HG03354 (cell line): ENCODE data around the gene ART1.

Source experiments
- ATAC-seq: cut with Tn5 transposase; IDR thresholded peaks from one replicate; pipeline ENCODE4 v1.9.1; 2021; ENCODE audit warnings: mild to moderate bottlenecking; ENCODE audit not compliant: unreplicated experiment, poor library complexity, severe bottlenecking

The ART1 gene

DNA sequence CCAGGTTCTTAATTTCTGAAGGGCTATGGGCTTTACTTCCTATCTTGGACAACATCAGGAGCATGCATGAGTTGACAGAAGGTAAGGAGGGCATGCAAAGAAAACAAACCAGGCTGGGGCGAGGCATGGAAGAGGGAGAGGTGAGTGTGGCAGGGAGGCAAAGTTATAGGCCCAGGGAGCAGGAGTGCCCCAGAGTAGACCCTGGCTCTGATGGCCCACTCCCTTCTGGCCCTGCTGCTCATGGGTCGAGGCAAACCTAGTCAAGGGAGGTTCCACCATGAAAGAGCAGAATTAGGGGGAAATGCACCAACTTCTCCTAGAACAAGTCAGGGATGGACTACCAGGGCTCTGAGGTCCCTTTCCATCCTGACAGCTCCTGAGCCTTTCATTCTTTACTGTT, 16.0 kb downstream of the ART1 start:
- no peak for ATAC-seq

DNA sequence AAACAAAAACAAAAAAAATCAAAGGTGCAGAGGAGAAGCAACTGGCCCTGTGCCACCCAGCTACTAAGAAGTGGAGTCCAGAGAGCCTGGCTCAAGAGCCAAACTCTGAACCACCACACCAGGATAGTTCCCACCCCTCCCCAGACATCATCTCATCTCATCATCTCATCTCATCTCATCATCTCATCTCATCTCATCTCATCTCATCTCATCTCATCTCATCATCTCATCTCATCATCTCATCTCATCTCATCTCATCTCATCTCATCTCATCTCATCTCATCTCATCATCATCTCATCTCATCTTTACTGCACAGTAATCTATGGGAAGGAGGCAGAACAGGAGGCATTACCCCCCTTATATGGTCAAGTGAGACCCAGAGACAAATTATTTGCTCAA, 17.9 kb downstream of the ART1 start:
- no peak for ATAC-seq

DNA sequence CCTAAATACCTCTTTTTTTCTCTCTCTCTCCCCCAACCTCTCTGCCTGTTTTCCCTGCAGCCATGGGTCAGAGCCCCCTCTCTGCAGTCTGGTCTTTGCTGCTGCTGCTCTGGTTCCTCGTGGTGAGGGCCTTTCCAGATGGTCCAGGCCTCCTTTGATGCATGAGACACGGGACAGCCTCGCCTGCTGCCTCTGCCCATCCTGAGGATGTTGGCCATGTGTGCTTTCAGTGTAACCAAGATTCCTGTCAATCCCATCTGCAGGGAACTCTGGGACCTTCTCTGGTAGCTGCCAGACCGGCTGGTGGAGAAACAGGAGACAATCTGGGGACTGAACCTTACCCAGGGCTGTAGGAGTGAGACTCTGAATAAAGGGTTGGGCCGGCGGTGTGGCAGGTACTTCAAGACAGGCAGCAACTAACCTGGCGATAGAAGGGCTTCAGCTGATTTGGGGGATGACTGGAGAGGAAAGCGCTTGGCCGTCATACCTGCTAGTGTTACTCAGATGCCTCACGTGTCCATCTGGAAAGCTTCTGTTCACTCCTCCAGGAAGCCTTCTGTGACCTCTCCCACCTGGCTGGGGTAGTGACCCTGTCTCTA, 19.2 kb downstream of the ART1 start:
- ATAC-seq, result no peak

DNA sequence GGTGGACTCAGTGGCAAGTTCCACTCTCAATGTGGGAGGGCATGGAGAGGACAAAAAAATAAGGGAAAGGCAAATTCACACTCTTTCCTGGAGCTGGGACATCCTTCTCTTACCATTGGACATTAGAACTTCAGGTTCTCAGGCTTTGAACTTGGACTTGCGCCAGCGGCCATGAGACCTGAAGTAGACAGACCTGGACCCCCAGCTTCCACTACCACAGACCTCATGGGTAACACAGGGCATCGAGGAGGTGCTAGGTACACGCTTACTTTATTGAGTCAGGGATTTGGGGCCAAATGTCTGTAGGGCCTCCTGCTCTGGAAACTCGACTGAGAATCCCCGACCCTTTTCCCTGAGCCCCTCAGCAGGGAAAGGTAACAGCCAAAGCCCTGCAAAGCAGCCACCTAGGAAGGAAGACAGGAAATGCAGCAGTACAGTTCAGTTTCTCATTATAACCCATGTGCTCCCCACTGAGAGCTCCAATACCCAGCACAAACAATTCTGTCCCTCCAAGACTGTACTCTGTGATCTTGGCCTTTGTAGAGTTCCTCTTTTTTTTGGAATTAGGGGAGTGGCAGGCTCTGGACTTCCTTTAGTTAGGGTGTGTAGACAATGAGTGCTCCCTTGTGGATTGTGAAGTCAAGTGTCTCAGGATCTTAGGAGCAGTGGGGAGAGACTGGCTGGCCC, 20.6 kb downstream of the ART1 start:
- no peak for ATAC-seq

DNA sequence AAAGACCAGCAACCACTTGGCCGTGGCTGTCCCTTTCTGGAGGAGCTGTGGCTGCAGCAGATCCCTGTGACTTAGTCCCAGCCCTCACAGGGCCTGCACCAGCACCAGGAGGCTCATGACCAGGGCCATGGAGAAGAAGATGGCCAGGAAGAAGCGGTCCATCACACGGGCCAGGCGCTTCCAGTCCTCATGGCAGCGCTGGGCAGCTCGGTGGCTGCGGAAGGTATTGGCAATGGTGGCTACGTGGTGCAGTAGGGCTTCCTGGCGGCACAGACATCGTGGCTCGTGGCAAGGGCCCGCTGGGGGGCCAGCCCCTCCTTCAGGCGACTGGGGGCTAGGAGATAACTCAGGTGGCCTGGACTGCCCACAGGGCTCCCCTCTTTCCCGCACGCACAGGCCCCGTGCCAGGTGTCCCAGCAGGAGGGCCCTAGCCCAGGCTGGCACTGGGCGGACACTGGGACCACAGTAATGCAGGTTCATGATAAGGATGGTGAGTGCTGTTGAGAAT, 21.1 kb downstream of the ART1 start:
- no peak for ATAC-seq

DNA sequence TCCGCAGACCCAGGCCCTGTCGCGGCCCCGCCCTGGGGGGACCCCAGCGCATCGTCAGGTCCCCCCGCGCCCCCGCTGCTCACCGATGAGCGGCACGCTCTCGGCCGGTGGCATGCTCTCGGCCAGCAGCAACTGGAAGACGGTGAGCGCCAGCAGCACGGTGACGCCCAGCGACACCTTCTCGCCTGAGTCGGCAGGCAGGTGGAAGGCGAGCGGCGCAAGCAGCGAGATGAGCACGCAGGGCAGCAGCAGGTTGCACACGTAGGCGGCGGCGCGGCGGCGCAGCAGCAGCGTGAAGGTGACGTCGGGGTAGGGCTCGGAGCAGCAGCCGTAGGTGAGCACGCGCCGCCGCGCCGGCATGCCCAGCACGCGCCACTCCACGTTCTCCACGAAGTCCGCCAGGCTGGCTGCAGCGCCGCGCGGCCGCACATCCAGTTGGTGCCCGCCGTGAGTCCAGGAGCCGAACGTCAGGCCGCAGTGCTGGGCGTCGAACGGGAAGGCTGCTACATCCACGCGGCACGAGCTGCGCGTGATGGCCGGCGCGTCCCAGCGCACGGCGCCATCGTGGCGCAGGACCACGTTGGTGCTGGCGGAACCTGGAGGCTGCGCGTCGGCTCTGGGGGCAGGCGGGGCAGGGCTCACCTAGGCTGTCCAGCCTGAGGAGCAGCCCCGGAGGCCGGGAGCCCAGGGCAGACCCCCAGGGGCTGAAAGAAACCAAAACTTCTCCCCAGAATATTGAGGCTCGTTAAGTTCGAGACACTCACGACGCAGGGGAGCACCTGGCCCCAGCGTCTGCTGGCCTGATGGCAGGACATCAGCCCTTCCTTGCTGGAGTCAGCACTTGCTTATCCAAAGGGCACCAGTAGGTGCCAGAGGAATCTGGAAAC, 22.5 kb downstream of the ART1 start:
- ATAC-seq, result no peak

DNA sequence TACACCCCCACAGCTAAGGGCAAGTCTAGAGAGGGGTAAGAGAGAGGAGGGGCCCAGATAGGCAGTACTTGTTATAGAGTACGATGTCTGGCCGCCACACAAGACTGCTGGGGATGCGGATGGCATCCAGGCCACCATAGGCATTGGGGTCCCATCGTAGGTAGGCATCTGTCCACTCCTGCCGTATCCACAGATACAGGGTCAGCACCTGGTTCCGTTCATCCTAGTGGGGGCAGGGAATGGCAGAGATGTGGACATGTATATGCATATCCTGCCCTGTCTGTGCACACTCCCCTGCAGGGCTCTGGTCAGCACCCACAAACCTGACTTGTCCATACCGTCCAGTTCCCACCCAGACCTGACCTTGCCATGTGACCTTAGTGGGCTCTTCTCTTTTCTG, 24.2 kb downstream of the ART1 start:
- ATAC-seq, result no peak

DNA sequence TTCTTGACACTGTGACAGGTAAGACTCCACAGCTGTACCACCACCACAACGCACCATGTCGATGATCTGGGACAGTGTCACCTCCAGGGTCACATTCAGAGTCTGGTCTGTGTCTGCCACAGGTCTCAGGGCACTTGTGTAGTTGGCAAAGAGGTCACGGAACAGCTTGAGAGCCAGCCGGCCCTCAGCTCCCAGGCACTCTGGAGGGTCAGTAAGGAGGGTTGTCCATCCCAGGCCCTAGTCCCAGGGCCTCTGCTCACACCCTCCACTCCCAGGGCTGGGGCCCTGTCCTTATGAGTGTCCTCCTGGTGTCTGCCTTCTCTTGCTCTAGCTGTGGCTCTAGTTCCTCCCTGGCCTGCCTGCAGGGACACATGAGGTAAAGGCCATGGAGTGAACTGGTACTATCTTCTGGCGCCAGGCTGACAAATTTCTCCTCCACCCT, 24.8 kb downstream of the ART1 start:
- no peak for ATAC-seq

DNA sequence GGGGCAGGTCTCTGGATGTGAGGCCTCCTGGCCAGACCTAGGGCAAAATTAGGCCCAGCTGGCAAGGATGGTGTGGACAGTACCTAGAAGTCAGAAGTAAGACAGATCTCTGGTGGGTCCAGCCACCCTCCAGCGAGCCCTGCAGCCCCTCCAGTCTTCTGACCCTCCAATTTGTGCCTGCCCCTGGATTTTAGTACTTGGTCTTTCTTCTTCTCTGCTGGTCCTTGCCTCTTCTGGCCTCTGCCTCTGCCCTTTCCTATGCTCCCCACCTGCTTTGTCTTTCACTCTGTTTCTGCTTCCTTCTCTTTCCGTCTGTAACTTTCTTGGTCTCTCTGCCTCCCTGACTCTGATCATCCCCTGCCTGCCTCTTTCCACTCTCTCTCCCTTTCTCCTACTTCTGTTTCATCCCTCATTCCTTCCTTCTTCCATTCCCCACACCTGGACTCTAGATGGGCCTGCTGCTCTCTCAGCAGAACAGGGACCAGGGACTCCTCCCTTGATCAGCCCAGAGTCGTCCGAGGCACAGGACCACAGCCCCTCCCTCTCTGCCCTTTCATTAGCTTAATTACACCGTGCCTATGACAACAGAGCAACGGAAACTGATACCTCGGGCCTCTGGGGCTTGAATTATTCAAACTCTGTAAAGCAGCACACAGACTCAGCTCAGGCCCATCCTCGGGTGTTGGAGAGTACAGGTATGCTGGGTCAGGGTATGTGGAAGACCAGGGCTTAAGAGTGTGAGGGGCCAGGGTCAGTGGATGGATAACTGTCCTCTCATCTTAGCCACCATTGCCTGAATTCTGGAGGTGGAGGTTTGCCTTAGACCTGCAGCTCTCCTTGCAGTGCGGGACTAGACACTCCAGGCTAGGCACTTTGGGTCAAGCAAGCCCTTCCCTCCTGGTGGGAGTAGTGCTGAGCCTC, 26.7 kb downstream of the ART1 start, which contains the start of gene CHRNA10:
Gene CHRNA10, minus strand, starts transcription at position 51 of the 921 bp plus-strand sequence. CDS start 72 bp downstream, outside the sequence.
- no peak for ATAC-seq

DNA sequence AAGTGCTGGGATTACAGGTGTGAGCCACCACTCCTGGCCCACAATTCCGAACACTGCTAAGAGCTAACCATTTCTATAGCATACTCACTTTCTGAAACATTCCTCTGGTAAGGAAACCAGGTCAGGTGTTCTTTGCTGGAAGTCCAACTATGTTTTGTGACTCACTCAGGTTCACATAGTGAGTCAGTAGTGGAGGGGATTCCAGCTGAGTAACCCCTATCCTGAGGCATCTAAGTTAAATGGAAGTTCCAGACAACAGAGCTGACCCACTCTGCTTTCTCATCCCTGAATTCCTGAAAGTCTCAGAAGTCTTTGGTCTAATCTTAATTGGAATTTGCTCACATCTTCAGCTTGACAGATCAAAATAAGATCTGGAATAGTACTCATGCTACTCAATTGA, 29.3 kb downstream of the ART1 start:
- ATAC-seq, result no peak

DNA sequence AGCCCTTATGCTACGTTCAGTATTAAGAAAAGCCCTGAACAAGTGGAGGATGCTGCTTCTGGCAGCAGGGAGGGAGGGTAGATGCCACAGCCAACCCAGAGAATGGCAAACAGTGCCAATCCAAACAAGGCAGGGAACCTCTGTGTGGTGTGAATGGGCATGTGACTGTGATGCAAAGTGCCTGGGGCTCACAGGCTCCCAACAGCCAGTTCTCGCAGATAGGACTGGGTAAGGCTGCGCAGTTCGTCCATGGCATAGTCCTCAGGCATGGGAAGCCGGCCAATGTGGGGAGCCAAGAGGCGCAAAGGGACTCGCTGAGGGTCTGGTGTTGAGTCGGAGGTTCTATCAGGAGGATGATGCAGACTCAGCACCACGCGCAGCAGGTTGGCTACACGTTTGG, 31.0 kb downstream of the ART1 start:
- ATAC-seq, result no peak

DNA sequence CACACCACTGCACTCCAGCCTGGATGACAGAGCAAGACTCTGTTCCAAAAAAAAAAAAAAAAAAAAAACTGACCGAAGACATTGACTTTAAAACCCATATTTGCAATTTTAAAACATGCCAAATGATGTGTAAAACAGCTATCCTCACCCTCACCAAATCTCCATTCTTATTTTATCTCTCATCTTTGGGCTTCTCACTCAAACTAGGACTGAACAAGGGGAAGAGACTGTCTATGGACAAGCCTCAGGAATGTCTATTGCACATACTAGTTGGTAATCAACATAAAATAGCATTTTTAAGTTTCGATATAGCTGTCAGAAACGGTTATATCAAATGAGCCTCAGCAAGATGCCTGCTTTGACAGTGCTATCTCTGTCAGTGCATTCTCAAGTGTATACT, 34.1 kb downstream of the ART1 start:
- ATAC-seq, result no peak

DNA sequence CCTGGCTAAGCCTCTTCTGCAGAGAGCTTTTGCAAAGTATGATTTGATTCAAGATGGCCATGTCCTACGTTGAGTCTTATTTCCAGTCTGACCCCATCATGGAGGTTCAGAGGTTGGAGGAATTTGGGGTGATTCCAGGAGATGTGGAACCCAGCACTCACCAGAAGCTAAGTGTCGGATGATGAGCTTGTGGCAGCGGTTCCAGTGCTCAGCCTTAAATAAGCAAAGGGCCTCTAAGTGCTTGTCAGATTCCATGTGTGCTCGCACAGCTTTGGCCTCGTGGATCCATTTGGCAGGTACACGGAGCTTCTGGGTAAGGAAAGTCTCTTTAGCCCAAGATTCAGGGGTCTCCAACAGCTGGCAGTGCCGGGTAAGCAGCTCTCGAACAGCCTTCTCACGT, 38.1 kb downstream of the ART1 start:
- no peak for ATAC-seq

DNA sequence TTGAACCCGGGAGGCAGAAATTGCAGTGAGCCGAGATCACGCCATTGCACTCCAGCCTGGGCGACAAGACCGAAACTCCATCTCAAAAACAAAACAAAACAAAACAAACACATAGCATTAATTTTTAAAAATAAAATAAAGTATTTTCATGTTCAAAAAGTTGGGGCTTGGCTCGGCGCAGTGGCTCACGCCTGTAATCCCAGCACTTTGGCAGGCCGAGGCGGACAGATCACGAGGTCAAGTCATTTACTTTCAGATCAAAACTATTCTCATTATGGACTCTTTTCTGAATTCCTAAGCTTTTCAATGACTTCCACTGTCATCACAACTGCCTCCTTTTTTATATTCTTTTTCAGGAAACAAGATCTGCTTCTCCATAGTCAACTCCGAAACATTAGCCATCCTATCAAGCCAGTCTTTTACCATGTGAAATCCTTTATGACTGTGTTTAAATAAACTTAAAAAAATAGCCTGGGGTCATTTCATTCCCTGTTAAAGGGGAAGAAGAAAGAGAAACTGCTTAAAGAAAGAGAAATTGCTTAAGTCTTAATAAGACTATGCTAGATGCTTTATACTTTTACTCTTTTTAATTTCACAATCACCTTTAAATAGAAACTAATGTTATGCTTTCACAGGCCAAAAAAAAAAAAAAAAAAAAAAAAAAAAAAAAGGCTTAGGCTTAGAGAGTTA, 39.3 kb downstream of the ART1 start:
- ATAC-seq, result no peak

DNA sequence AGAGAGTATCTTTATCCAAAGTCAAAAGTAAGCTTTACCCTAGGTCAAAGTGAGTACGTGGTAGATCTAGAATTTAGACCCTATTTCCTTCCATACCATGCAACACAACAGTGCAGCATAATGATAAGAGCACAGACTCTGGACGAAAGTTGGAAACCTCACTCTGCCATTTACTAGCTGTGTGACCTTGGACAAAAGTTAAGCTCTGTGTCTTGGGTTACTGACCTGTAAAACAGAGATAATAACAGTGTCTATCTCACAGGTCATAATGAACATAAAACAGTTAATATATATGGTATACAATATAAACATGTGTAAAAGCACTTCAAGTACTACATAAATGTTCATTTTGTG, 39.9 kb downstream of the ART1 start:
- no peak for ATAC-seq

DNA sequence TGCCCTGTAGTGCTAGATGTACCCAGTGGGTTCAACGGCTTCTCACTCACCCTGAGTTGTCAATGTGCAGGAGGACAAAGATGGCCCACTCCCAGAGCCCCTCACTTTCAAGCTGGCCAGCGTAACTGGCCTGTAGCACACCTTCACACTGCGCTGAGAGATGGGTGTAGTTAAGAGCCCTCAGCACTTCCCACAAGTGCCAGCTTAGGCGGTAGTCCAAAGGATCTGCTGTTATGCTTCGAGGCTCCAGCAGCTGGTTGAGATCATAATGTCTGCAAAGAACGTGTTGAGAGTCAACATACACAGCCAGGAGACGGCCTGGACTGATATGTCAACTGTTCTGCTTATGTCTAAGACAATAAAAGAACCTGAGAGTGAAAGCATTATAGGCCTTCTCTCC, 41.0 kb downstream of the ART1 start:
- no peak for ATAC-seq

DNA sequence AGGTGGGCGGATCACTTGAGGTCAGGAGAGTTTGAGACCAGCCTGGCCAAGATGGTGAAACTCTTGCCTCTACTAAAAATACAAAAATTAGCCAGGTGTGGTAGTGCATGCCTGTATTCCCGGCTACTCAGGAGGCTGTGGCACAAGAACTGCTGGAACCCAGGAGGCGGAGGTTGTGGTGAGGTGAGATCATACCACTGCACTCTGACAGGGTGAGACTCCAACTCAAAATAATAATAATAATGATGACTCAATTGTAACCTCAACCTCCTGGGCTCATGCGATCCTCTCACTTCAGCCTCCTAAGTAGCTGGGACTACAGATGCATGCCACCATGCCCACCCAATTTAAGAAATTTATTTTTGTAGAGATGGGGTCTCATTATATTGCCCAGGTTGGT, 41.8 kb downstream of the ART1 start:
- no peak for ATAC-seq

DNA sequence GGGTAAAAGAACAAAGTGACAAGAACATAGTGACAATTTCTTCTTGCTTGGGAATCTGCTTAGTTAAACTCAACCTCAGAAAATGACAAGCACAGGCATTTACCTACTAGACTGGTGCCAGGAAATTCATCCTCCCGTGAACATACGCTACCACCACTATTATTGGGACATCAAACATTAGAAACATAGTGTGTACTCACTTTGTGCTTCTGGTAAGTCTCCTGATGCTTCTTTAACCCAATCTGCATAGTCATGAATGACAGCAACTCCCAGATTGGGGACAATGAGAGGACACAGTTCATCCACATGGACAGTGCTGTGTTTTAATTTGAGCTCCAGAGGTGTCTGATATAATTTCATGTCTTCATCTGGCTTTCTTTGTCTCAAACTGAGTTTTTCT, 55.5 kb downstream of the ART1 start:
- no peak for ATAC-seq

DNA sequence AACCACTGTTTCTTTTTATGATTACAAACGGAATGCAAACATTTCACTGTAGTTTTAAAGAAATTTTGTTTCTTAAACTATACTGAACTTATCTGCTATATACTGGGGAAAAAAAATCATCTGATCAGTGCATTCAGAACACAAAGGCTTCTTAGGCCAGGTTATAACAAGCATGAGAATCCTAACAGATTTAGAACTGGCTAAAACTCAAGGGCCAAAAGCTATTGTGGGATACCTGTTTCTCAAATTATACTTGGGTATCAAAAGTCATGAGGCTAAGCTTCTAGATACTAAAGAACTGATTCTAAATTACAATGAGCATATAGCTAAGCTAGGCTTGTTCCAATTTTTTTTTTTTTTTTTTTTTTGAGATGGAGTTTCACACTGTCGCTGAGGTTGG, 56.0 kb downstream of the ART1 start:
- ATAC-seq, result no peak
